Measurements from ENCODE around the gene LNPEP.

The LNPEP gene

DNA sequence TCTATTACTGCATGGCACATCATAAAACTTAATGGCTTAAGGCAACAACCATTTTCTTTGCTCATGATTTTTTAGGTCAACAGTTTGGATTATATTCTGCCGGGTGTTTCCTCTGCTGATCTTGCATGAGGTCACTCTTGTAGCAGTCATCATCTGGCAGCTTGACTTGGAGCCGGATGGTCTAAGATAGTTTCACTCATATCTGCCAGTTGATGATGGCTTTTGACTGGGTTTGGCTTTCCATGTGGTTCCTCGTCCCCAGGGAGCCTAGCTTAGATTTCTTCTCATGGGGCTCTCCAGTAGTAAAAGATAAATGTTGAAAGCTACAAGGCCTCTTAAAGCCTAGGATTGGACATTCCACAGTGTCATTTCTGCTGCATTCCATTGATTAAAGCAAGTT, 27.4 kb downstream of the LNPEP start:
- DNase-seq: no peak

DNA sequence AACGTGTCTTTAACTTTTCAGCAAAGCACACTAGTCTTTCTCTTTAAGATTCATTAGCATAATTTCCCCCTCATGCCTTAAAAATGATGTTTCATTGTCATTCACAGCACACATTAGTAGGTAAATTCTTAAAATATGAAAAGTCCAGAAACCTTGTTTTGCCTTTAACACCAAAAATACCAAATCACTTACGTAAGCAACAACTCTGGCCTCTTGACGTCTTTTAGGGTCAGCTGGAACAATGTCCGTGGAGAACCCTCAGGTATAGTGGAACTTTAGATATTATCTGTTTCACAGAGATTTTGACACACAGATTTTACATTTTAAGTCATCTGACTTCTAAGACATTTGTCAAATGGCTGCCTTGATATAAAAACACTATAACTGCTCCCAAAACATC, 30.9 kb downstream of the LNPEP start:
- no peak for DNase-seq

DNA sequence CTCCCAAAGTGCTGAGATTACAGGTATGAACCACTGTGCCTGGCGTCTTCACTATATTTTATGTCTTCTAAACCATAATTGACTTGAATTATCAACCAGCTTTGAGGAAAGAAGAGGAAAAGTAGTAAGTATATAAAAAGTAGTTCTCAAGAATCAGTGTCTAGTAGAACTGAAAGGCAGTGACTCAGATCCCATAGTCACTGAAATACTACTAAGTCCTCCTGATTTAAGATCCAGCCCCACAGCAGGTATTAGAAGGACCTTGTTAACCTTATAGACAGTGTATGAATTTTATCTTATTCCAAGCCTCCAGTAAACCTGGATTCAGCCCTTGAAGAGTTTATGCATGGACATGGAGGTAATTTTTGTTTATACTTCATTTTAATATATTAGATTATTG, 31.5 kb downstream of the LNPEP start:
- DNase-seq: no peak

DNA sequence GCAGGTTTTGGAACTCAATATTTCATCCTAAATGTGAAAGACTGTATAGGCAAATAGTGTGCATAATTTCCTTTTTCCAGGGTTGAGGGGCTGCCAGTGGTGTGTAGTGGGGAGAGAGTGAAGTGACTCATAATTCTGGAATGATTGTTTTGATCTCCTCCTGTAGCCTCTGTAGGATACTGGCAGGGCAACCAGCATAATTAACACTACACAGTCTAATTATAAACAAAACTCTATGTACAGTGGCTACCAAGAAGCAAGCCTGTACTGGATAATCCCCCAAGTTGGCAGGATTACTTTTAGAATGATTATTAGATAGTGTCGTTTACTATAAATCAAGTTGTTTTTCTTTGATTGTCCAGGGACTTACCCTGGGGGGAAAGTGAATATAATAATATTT, 32.2 kb downstream of the LNPEP start:
- DNase-seq: no peak

DNA sequence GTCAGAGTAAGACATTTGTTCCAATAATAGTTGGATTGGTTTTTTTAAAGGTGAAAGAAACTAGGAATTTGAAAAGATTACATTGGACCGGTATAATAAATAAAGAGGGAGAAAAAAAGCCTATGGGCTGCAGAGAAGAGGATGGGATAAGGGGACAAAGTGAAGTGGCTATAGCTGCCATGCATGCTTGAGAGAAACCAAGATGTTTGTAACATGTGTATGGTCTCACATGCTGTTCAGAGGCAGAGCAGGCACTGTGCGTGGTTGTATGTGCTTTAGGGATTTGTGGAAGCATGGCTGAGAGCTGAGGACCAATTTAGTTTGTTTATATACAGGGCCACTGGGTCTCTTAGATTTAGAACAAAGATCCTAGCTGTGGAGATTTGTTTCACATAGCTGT, 32.7 kb downstream of the LNPEP start:
- DNase-seq: no peak

DNA sequence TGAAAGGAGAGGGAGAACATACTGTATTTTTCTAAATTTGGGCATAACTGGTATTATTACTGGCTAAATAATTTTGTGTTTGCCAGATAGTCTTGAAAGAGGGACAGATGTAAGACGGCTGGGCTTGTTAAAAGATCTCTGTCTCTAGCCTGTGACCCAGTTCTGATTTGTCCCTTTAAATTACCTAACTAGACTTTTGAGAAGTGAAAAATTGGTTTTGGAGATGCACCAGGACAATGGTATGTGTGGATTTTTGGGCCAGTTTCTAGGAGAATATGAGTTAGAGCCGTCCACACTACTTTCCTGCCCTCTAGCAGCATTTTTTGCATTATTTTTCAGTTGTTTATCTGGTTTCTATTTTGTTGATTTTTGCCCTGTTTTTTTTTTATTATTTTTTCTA, 33.5 kb downstream of the LNPEP start:
- no peak for DNase-seq

DNA sequence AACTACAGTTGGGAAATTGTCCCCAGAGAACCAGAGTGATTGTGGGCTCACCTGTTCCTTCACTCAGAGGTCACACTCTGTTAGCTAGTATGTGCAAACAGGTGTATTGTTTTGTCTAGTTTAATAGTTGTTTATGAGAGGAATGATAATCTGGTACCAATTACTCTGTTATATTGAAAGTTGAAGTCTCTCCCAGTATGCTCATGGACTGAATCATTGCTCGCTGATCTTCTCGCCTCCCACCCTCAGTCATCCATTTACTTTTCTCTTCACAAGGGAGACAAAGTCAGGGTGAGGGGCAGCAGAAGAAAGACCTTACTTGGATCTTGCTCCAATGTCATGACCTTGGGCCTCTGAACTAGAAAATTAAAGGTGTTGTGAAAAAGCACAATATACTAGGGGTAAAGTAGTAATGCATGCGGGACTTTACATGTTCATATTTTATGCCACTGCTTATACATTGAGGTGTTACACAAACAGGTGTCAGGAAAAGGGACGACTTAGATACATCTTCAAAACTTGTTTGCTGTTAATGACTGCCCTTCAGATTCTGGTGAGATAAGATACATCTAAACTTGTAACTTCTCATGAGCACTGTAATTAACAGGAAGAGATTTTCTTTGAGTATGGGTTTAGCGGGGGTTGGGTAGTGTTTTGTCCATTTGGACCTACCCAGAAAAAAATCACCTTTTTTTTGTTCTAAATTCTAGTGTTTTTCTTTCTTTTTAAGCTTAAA, 36.9 kb downstream of the LNPEP start:
- no peak for DNase-seq

DNA sequence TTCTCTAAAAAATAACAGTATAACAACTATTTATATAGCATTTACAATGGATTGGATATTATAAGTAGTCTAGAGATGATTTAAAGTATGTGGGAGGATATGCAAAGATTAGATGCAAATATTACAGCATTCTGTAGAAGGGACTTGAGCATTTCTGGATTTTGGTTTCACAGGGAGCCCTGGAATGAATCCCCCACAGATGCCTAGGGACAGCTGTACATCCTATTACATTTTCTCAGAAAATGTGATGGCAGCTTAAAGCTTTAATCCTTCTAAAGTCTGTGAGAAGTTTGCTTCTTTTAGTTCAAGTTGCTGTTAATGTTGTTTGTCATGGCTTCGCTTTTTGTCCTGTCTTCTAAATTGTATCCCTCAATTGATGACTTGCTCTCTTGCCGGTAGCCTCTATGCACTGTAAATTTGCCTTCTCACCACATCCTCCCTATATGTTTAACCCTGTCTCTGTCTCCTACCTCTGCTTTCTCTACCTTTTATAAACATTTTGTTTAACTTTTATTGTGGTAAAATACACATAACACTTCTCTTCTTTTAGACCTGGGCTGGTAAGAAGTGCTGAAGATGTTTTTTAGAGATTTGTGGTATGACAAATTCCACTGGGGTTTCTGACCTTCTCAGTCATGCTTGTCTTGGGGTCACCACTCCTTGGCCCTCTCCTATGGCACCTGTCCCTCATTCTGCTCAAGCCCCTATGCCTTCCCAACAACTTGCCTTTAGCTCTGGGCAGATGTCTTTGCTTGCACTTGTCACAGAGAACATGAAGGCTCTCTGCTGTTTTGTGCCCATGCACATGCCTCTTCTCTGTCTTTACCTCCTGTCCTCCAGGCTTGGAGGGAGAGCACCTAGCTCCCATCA, 37.9 kb downstream of the LNPEP start:
- no peak for DNase-seq

DNA sequence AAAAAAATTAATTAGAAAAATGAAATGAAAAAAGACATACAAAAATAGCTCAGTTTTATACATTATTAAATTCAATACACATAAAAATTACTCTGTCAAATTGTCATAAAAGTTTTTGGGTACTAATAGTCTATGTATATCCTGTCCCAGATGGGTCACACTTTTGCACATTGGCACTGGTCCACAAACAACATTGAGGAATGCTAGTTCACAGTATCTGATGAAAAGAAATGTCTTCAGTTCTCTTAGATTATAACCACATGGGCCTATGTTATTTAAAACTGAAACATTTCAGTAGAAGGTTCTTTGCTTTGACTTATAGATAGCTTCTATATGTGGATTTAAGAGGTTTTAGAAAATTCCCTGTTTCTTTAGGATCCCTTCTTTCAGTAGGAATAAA, 39.8 kb downstream of the LNPEP start:
- no peak for DNase-seq

DNA sequence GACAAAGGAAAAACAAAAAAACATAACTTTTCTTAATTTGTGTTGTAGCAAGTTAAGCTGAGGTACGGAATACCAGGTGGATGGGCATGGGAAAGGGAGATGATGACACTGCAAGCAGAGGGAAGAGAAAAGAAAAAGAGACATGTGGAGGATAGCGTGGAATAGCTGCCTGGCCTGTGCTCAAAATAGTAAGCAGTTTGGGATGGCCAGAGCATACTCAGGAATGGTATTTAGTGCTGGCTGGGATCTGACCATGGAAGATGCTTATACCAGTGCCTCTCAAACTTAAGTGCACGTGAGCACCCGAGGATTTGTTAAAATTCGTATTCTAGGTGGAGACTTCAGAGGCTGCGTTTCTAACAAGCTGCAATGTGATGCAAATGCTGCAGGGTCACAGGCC, 41.3 kb downstream of the LNPEP start:
- DNase-seq: no peak

DNA sequence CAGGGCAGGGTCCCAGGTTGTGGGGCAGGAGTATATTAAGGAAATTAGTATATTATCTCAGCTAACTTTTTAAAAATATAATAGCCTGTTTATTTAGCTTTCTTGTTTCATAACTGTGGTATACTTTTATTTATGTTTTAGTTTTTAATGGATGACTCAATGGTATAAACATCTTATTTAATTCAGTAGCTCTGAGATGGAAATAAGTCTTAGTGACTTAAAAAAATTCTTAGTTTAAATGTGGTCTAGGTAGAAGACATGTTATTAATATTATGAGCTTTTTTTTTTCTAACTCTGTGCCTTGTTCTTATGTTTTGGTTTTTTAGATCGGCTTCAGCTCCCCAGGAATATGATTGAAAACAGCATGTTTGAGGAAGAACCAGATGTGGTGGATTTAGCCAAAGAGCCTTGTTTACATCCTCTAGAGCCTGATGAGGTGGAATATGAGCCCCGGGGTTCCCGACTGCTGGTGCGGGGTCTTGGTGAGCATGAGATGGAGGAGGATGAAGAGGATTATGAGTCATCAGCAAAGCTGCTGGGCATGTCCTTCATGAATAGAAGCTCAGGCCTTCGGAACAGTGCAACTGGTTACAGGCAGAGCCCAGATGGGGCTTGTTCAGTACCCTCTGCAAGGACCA, 43.1 kb downstream of the LNPEP start:
- DNase-seq: no peak

DNA sequence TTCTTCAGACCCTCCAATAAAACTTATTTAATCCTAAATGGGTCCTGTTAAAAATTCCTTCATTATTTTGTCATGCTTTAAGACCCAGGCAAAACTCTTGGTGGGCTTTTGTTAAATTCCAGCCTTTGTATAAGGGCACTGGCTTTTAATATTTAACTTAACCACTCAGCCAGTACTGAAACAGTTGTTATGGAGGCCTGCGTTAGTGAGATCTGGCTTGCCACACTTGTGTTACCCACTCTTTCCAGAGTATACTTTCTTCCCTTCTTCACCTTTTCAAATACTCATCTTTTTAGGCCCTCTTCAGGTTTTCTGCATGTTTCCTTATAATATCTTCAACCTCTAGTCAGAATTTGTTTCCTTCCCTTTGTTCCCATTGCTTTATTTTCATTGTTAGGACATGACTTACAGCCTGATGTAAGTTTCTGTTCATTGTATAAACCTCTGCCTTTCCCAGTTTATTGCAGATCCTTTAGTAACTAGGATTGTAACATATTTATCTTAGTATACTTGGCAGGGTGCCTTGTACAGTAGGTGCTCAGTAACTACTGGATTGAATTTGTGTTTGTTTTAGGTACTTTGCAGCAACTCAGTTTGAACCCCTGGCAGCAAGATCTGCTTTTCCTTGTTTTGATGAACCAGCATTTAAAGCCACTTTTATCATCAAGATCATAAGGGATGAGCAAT, 48.8 kb downstream of the LNPEP start:
- DNase-seq: no peak

DNA sequence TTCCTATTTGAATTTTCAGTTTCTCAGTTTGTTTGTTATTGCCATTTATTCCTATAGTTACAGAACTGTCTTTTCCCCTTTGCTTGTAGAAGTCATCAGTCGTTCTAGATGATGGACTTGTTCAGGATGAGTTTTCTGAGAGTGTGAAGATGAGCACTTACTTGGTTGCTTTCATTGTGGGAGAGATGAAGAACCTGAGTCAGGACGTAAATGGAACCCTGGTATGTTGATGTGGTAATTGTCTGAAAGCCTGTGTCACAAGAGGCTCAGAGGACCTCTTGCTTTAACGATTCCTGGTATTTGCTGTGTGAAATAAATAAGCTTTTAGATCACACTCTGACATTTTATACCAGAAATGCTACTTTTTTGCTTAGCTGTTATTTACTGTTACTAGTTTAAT, 50.6 kb downstream of the LNPEP start:
- DNase-seq: no peak

DNA sequence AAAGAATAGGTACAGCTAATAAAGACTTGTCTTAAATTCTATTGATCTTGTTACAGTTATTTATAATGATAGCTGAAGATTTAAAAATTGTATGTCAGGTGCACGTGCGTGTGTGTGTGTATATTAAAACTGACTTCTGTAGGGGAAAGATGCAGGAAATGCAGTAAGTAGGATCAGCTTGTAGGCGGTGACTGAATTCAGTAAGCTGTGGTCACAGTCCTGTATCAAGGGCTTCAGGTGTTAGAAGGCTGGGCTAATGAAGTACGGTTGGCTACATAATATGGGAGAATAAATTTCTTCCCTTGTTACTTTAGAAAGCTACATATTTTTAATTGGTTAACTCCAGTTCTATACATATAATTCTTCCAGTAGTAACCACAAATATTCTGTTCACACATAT, 54.2 kb downstream of the LNPEP start:
- no peak for DNase-seq

DNA sequence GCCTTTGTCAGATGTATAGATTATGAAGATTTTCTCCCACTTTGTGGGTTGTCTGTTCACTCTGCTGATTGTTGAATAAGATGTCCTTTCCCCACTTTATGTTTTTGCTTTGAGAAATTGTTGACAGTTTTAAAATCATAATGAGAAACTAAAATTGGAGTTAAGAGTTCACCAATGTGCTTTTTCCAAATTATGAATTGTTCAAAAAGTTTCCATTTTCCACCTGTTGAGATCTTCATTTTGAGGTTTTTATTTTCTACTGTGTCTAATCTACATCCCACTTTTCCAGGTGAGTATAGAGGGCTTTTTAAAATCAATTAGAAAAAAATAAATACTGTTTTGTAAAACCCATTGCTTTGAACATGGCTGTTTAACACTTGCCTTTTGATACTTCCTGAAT, 55.8 kb downstream of the LNPEP start:
- no peak for DNase-seq

DNA sequence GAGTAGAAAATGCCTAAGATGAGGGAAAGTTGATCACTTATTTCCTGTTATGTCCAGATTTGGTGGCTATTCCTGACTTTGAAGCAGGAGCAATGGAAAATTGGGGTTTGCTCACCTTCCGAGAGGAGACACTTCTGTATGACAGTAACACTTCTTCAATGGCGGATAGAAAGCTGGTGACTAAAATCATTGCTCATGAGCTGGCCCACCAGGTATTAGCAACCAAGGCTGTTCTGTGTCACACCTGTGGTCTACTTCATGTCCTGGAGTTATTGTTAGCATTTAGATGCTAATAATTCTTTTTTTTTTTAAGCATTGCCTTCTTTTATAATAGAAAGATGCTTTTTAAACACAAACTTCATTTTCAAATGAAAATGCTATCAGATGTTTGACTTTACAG, 57.9 kb downstream of the LNPEP start:
- DNase-seq: no peak

DNA sequence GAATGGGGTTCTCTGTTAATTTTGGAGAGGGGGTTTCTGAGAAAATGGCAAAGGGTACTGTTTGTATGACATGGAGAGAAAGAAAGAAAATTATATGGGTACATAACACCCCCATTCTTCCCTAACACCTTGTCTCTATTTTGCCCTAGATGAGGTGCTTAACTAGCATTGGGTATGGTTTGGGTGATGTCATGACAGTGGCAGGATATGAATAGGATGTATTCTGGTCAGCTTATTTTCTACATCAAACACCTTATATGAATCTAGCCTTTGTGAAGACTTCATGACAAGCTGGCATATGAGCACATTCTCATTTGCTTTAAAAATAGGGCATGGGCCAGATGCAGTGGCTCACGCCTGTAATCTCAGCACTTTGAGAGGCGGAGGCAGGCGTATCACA, 58.6 kb downstream of the LNPEP start:
- no peak for DNase-seq

DNA sequence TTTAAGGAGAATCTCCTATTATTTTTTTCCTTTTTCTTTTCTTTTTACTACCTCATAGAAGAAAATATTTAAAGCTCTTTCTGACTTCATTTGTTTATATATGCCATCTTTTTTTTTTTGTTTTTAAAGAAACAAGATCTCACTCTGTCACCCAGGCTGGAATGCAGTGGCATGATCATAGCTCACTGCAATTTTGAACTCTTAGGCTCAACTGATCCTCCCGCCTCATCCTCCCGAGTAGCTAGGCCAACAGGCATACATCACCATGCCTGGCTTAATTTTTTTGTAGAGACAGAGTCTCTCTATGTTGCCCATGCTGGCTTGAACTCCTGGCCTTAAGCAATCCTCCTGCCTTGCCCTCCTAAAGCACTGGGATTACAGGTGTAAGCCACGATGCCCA, 59.5 kb downstream of the LNPEP start:
- DNase-seq: no peak

DNA sequence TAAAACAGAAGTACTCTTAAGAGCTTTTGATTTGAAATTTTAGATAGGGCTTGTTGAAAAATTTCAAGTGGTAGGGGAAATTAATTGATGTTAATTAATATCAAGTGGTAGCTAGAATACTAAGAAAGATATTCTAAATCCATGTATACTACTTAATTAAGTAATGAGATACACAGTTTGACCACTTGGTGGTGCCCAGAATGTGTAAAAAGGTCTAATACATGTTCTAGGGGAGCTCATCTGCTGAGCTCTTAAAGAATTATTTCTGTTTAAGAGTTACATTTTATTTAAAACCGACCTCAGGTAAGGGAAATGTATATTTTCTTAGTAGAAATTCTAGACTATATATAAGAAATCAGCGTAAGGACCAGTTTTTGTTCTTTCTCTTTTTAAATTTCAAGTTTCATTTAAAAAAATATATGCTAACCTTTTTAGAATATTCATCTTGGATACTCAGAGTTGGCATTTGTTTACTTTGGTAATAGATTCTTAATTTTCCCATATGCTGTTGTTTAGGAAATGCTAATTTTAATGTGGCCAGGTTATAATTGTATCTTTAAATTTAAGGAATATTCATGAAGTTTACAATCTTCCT, 61.5 kb downstream of the LNPEP start:
- no peak for DNase-seq

DNA sequence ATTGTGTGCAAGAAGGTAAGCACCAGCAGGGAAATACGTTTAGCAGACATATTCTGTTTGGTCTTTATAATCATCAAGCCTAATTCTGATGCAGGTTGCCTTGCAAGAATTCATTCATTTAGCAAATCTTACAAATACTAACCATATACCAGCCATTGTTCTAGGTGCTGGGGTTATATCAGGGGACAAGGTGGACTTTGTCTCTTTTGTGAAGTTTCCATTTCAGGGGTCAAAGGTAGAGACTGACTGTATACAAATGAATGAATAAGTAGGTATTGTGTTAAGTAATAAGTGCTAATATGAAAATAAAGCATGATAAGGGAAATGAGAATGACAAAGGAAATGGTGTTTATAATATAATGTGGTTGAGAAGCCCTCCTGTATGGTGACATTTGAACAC, 64.0 kb downstream of the LNPEP start:
- DNase-seq: no peak

DNA sequence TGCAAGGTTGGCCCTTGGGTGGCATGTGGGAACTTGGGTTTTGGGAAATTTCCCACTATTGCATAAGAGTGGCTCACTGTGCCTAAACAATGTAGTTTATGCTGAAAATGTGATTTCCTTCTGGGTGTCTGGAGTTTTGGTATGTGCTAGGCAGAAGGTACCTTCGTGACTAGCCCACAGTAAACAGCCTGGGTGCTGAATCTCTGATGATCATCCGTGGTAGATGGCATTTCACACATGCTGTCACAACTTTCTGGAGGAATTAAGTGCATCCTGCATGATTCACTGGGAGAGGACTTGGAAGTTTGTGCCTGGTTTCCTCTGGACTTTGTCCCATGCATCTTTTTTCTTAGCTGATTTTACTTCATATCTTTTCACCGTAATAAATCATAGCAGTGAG, 64.5 kb downstream of the LNPEP start:
- no peak for DNase-seq

DNA sequence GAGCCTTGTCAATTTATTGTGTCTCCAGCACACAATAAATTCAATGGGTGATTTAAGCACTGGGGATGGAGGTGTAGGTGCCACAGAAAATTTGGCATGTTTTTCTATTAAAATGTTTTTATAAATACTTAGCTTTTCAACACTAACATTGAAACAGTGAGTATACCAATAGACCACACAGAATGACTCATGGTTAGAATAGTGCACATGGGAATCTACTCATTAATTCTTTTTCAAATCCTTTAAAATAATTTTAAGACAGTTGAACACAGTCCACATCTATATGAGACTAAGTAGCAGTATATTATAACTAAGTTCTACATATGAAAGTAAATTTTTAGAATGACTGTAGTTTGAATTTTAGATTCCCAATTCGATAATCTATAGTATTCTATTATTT, 67.1 kb downstream of the LNPEP start:
- DNase-seq: no peak

Data from effector CD8-positive, alpha-beta T cell (primary cell).